Hepatocyte (in vitro differentiated cells): ENCODE measurements around the gene LBX1.

Source experiments
- CTCF ChIP-seq: fragments of 200-600 bp; sonication (generic); IDR thresholded peaks from 2 replicates; pipeline ENCODE4 v1.5.1; 2016; ENCODE audit warnings: antibody characterized with exemption, mild to moderate bottlenecking; ENCODE audit not compliant: poor library complexity
- EZH2 ChIP-seq: fragments of 200-600 bp; sonication (generic); IDR thresholded peaks from 2 replicates; pipeline ENCODE4 v1.6.1; 2016; ENCODE audit warnings: antibody characterized with exemption, mild to moderate bottlenecking, borderline replicate concordance
- EZH2phosphoT487 ChIP-seq: fragments of 200-600 bp; sonication (generic); IDR thresholded peaks from one replicate; pipeline ENCODE4 v1.6.1; 2018; ENCODE audit warnings: antibody characterized with exemption, mild to moderate bottlenecking, low read depth, moderate library complexity; ENCODE audit not compliant: unreplicated experiment, severe bottlenecking

GRCh38 chr10:101207026-101207425, 22.2 kb downstream of the LBX1 start:
- TF ChIP-seq CTCF (no peak), EZH2 (no peak), EZH2phosphoT487 (no peak)
